DMS153 (cell line): Measurements from ENCODE around the gene ELMOD1.

Experiments used
- DNase-seq: peaks from one replicate; lab custom pipeline; 2025; lab: John Stamatoyannopoulos, UW

ELMOD1 gene

DNA sequence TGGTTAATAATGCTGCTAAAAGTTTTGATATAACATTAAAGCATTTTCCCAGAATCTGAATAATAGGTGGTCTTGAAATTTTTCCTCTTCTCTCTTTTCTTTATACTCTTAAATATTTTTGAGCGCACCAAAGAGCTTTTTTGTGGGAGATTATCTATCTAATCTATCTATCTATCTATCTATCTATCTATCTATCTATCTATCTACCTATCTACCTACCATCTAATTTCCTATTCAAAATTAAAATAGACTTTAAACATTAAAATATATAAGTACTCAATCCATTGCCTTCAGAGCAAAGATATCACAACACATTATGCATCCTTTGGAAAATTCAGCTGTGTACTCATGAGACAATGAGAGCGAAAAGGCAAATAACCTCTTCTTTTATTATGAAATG, 55.8 kb downstream of the ELMOD1 start:
- DNase-seq, result no peak

DNA sequence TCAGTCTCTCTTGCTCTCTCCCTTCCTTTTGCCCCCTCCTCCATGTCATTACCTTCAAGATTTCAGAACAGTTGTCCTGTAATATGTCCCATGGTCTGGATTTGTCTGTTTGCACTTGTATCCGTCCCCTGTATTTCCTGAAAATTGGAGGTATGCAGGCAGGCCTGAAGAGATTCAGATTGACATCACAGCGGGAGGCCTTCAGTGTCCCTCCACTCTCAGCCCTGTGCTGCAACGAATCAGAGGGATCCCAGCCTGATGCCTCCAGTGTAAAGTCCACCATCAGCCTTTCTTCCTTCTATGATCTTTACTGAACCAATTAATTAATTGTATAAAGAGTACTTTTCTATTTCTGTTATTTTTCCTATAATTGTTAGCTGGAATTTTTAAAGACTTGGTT, 57.3 kb downstream of the ELMOD1 start:
- no peak for DNase-seq

DNA sequence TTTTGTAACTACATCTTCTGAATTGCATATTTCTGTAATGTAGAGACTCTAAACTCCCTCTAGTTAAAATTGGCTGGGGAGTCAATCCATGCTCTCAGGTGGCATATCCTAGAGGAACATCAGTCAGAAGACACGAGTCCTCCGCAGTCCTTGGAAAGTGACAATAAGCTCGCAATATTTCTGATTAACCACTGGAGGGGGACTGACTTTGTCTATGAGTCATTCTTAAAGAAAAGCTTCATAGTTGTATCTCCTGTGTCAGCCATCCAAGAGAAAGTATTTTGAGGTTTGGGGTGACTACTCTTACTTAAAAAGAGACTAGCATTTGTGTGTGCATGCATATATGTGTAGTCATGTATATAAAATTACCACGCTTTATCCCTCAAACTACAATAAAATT, 60.7 kb downstream of the ELMOD1 start:
- no peak for DNase-seq

DNA sequence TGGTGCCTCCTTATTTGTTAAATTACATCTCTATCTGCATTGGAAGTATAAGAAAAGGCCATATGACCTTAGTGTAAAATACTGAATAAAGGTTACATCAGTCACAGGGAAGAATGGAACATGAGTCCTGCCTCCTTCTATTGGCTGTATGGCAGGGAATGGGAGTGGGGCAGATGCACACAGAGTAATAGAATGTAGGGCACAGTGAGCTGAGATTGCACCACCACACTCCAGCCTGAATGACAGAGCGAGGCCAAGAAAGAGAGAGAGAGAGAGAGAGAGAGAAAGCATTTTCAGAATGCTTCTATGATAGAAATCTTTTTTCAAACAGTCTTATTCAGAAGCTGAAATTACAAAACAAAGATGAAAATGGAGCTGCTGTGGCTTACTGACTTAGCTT, 62.1 kb downstream of the ELMOD1 start:
- DNase-seq, result no peak

DNA sequence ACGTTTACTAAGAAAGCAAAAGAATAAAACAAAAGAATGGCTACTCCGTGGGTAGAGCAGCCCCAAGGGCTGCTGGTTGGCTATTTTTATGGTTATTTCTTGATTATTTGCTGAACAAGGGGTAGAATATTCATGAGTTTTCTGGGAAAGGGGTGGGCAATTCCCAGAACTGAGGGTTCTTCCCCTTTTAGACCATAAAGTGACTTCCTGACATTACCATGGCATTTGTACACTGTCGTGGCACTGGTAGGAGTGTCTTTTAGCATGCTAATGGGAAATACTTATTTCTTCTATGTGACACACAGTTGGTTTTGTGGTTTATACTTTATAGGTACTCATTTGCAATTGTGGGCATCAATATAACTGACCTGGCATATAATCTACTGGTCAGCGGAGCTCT, 64.7 kb downstream of the ELMOD1 start:
- no peak for DNase-seq

DNA sequence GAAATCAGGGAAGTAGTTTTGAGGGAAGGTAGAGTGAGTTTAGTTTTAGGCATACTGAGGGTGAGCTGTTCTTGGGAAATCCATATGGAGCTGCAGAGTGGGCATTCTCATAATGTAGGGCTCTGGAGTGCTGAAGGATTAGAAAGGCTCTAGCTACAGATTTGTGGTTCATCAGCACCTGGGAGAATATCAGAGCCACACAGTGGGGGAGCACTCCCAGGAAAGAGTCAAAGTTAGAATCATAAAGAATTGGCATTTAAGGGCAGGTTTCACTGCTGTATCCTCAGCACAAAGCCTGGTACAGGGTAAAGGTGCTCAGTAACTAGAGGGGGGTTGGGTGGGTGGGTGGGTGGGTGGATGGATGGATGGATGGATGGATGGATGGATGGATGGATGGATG, 68.4 kb downstream of the ELMOD1 start:
- DNase-seq, result no peak

DNA sequence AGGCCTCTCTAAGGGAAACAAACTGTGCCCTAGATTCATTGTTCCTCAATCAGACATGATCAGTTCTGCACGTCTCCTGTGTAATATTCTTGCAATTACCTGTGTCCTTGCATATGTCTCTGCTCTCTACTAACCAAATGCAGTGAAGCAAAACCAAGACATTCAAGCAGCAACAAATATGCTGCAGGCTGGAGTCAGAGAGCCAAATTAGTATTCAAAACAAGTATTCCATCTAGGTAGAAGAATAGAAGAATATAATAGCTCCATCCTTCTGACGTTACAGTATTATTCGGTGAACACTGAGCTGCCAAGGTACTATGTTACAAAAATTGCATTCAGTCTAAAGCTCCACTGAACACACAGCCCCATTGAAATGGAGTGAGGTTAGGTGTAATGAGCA, 69.1 kb downstream of the ELMOD1 start:
- DNase-seq, result no peak

DNA sequence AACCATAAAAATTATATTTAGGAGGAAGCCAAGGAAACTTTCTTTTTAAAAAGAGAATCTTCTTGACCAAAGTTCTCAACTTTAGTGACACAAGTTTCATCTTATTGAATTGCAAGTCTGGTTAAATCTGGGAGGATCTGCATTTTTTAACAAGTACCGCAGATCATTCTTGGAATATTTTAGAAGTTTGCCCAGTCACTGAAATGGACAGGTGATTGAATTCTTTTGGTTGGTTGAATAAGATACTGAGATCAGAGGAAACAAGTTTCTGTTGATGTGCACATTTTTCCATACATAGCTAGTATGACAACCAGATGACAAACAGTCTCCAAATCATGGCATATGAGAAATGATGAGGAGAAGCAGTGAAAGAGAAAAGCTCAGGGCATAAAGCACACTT, 70.7 kb downstream of the ELMOD1 start:
- no peak for DNase-seq

DNA sequence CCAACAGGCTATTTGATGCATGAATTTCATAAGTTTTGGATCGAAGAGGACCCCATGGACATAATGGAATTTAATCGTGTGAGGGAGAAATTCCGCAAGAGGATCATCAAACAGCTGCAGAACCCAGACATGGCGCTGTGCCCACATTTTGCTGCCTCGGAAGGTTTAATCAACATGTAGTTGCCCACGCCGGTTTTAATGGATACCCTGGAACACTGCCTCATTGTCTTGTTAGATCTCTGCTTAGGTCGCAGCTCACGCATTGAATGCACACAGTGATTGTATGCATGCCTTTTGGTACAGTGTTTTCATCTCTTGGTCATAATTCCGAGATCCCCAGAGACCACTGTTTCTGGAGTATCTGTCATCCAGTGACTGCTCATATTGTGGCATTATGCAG, 74.1 kb downstream of the ELMOD1 start:
- no peak for DNase-seq

DNA sequence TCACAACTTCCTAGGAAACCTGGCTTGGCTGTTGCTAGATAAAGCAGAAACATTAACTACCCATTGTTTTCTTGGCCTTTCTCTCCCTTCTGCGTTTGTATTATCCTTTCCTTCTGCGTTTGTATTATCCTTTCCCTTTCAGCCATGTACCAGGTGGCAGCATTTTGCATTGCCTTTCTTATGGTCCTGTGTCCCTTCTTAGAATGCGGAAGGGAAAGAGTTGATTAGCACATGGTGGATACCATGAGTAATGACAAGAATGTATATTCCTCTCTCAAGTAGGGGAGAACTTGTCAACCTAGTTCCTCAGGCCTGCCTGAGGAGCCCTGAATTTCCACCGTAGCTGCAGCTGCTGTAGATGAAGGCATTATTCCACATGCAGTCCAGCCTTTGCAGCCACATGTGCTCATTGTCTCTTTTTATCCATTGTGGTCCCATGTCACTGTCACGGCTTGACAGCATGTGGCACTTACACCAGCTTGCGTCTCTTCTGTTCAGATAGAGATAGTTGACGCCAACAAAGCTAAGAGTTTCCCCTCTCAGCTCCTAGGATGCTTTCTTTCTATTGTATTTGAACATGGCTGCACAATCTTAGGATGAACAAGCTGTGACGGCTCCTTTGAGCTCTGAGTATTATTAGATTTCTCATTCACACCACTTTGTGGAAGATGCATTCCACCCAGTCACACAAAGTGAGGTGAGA, 76.1 kb downstream of the ELMOD1 start:
- no peak for DNase-seq

DNA sequence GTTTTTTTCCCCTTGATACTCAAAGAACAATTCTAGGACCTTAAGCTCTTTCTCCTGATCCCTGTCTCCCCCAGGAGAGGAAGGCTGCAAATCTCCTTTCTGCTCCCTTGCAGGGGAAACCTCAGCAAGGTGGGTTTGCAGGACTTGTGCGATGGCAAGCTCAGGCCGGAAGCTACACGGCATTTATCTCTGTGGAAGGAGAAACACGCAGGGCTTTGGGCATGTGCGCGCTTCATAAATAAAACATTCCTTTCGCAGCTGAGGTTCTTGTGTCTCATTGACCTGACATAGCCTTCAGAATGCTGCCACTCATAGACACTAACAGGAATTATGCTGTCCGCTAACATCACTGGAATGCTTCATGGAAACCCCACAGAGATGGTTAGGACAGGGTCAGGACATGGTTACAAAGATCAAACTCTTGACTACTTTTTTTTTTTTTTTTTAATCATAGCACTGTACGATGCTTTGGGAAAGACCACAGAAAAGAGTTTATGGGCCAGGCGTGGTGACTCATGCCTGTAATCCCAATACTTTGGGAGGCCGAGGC, 78.3 kb downstream of the ELMOD1 start:
- no peak for DNase-seq

DNA sequence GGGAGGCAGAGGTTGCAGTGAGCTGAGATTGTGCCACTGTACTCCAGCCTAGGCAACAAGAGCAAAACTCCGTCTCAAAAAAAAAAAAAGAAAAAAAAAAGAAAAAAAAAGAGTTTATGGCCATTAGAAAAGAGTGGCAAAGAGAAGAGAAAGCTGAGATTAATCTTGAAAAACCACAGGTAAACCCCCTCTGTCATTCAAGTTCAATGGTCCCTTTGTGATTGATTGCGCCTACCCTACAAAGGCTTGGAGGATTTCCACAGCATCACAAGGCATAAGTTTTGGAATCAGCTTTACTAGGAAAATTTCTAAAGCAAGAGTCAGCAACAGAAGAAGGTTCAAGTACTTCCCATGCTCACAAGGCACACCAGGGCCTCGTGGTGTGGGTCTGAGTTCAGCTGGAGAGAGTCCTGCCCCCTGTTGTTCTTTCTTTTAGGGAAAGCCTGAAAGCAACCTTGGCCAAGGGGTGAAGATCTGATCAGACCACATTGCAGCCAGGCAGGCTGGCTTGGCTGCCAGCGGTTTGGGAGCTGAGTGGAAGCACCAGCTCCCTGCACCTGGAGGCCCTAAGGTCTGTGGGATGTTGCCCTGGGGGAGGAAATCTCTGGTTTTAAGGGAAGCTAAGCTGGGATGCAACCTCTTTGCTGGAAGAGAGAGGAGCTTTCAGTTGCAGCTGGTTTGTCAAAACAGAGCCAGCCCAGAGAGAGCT, 79.1 kb downstream of the ELMOD1 start:
- no peak for DNase-seq

DNA sequence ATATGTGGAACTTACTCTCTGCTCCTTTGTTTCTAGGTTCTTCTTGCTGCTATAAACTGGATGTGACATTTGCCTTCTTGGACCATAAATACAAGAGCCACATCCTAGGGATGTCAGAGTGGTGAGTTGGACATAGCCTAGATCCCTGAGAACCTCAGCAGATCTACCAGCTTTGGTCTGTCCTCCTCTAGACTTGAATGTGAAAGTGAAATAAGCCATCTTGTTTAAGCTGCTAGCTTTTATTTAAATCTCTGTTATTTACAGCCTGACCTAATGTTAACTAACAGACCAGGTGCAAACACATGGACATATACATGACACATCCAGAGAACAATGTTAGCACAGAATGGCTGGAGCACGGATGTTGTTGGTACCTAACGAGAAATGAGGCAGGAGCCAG, 85.0 kb downstream of the ELMOD1 start:
- no peak for DNase-seq

DNA sequence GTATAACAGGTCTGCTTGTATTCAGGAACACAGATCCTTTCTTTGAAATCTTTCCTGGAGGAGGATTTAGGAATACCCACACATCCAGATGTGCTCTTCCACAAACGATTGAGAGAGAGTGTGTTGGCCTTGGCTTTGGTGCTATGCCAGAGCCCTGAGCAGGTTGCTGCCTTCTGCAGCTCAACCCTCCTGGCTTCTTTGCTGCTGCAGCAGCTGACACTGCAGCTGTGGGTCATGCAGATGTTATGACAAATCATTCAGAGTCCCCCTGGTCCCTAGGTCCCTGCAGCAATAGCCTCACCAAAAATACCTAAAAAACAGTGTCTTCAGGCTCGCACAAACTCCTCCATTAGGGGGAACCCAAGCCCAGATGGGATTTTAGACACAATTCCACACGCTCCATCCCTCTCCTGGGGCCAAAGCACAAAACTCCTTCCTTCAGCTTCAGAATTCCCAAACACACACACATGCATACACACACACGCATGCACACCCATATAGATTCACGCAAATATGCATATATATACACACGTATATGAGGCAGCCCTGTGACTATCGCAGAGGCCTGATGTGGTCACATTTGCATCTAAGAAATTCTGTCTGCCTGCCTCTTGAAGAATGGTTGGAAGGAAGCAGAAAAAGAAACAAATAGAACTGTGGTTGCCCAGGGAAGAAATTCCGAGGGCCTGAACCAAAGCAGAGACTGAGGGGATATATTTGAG, 85.5 kb downstream of the ELMOD1 start:
- DNase-seq, result no peak

DNA sequence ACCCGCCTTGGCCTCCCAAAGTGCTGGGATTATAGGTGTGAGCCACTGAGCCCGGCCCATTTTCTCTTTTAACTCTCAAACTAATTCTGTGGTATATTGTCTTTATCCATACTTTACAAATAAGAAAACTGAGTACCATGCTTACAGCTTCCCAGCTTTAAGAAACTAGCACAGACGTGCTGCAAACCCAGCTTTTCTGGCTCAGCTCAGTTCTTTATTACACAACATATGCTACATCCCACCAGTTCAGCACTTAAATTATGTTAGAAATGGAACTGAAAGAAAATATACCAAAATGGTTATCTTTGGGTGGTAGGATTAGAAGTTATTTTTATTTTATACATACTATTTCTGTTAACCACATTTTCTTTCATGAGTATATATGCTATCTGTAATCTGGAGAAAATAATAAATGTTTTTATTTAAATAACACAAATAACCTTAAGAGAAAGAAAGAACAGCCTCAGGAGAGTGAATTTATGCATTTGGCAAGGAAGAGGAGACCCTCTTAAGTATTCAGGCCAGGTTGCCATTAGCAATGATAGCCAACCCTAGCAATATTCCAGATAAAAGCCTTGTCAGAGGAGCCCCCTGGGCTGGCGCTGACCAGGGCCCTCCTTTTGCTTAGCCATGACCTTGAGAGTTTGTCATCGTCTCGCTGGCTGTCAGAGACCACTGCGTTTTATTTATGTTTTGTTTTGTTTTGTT, 87.1 kb downstream of the ELMOD1 start:
- DNase-seq, result no peak

DNA sequence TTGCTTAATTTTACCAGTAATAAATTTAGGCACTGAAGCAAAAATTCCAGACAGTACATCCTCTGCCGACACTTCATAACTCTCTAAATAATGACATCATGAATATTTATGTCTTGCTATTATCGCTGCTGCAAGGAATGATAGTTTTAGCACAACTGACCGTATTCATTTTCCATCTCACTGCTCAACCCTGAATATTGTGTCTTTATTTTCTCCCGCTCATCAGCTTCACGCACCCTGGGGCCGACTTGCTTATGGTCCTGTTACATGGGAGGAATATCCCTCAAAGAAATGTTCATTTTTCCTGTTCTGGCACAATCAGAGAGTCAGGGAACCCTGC, 87.7 kb downstream of the ELMOD1 start:
- DNase-seq, result no peak

DNA sequence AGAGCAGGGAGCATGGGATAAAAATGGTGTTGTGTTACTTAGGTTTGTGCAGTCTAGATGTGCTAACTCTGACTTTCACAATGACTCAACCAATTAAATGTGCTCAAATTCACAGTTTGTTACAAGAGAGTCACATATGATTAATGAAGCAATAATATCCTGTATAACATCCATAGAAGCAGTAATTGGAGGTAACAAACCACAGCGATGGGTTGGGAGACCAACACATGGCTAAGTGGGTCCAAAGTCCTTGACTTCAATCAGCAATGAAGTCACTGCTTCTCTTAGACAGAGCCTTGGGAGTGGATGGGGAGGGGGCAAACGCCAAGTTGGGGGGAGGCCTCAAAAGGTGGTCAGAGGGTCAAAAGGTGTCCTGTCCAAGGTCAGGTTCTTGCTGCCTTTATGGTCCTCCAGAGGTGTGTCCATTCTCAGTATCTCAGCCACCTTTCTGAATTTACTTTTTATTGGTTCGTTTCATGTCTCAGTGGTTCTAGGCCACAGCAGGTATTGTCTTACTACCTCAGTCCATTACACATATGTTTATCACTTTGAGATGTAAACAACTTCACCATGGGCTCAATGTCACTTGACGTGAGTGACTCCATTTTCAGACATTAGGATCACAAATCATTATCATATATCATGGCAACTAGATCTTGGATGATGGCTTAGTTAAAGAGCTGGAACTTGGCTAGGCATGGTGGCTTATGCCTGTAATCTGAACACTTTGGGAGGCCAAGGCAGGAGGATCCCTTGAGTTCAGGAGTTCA, 88.5 kb downstream of the ELMOD1 start:
- no peak for DNase-seq

DNA sequence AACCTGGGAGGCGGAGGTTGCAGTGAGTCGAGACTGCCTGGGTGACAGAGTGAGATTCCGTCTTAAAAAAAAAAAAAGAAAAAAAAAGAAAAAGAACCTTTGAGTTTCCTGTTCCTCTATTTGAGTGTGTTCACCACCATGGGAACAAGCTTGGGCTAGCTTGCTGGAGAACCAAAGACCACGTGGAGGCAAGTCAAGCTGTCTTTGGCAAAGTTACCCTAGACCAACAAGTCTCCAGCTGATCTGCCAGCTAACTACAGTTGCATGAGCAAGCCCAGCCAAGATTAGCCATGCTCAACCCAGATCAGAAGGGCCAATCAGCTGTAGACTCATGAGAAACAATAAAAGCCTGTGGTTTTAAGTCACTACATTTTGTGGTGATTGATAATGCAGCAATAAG, 91.2 kb downstream of the ELMOD1 start:
- DNase-seq, result no peak

DNA sequence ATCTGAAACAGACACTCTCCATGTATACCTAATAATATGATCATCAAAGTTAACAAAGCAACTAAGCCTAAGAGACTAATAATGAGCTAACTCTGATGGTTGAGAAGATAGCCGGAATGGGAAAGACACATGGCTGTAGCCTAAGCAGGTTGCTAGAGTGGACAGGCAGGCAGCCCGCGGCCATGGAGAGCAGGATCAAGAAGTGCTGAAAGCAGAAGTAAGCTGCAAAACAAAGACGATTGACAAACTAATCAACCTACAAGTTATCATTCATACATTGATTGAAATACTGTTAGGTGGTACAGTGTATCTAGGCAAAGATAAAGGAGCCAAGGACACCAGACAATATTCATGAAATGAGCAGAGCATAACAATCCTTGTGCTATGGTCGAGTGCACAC, 91.6 kb downstream of the ELMOD1 start:
- DNase-seq, result no peak

DNA sequence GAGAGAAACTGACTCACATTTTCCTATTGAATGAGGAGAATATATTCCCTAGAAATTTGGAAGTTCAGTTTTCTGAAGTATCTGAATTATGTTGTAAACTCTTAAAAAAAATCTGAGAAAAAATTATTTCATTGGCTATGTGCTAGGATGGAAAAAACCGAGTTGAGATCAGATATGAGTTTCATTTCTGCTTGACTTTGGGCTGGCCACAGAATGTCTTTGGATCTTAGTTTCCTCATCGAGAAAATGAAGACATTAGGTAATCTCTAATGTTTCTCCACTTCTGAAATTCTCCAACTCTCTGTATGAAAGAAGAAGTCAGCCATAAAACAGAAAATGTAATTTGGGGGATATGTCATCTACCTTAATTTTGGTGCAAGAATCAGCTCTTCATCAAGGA, 92.1 kb downstream of the ELMOD1 start:
- no peak for DNase-seq

DNA sequence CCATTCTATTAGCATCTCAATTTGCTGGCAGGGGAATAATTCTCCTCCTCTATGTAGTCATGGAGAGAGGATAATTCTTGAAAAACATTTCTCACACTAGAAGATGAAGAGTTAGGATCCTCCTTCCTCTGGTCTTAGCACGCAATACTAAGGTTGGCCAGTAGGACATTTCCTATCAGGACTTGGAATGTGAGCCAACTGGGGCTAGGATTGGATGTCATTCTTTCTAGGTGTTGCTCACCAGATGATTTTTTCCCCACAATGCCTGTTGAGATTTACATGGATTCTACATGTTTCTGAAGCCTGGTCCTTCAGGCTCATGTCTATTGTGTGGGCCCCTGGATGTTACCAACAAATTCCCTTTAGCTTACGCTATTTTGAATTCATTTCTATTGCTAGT, 92.9 kb downstream of the ELMOD1 start:
- no peak for DNase-seq
